Lower lobe of right lung (tissue), 2 donors: ENCODE data around the gene NYAP2. TPM values are rescaled to one million over a fixed set of nuclear protein-coding genes. Genes with fewer than 3 reads are reported as not detected.

Experiments
- ATAC-seq, 2 donors: fragments of 200-7000 bp; cut with Tn5 transposase; one replicate each; pipeline ENCODE4 v1.9.1; 2020 to 2022; ENCODE audit warnings: mild to moderate bottlenecking in 2 of 2, moderate library complexity in 2 of 2
- DNase-seq: peaks from one replicate; pipeline ENCODE4 v3.0.0-alpha.2; 2020
- H3K27ac ChIP-seq: fragments of 200-600 bp; one replicate; pipeline ENCODE4 v1.8.0; 2022
- H3K27me3 ChIP-seq: fragments of 200-600 bp; one replicate; pipeline ENCODE4 v1.8.0; 2022; ENCODE audit warnings: low read depth
- H3K36me3 ChIP-seq: fragments of 200-600 bp; one replicate; pipeline ENCODE4 v1.8.0; 2022; ENCODE audit warnings: mild to moderate bottlenecking
- H3K4me1 ChIP-seq: fragments of 200-600 bp; one replicate; pipeline ENCODE4 v1.8.0; 2022
- H3K4me3 ChIP-seq: fragments of 200-600 bp; one replicate; pipeline ENCODE4 v1.8.0; 2022; ENCODE audit warnings: mild to moderate bottlenecking
- H3K9me3 ChIP-seq: fragments of 200-600 bp; one replicate; pipeline ENCODE4 v1.8.0; 2022
- intact Hi-C: fragments of 100-400 bp; cut with DNase I; formaldehyde crosslinking; loops from one replicate; pipeline ENCODE4 v1.11.0; 2022
- total RNA-seq: library from RNA; stranded (reverse); fragmentation: NEBNext Ultra II Directional; extraction: Animal tissue kit (Norgen Biotek cat#: 25700); gene quantifications from one replicate; pipeline ENCODE4 v1.2.1, GENCODE V29; 2021
- TF ChIP-seq, protein P1 (sequence below): fragments of 200-600 bp; IDR thresholded peaks from one replicate; pipeline ENCODE4 v1.8.0; 2022; ENCODE audit warnings: antibody characterized with exemption, mild to moderate bottlenecking
- donor health status: DM: no; HTN: yes; CAD: no; lungs with severe emphysema.

The NYAP2 gene
- total RNA-seq, 1 donor from 2014 or later: 1.1 TPM

DNA sequence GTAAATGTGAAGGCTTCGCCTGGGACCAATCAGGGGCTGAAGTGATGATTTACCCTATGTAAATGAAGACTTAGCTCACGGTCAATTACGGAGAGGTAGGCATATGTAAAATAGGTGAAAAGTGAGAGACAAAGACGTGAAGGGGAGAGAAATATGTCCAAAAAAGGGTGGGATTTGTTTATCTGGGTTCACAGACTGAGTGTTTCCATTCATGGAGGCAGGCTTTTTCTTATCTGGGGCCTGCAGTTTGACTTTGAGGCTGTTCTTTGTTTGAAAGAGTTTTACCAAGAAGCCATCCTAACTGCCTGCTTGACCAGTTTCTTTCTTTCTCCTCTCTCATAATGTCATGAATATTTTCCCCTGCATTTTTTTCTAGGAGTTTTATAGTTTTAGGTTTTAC is 202.7 kb downstream of the NYAP2 start:
- Histone ChIP-seq H3K27me3 (no peaks in the 10 kb centered on the region), H3K4me3 (no peak overlapping the region), H3K9me3 (no peaks in the 10 kb centered on the region), H3K27ac (no peak overlapping the region), H3K36me3 (no peaks in the 10 kb centered on the region), H3K4me1 (no peaks in the 10 kb centered on the region)
- TF ChIP-seq, protein P1, sequence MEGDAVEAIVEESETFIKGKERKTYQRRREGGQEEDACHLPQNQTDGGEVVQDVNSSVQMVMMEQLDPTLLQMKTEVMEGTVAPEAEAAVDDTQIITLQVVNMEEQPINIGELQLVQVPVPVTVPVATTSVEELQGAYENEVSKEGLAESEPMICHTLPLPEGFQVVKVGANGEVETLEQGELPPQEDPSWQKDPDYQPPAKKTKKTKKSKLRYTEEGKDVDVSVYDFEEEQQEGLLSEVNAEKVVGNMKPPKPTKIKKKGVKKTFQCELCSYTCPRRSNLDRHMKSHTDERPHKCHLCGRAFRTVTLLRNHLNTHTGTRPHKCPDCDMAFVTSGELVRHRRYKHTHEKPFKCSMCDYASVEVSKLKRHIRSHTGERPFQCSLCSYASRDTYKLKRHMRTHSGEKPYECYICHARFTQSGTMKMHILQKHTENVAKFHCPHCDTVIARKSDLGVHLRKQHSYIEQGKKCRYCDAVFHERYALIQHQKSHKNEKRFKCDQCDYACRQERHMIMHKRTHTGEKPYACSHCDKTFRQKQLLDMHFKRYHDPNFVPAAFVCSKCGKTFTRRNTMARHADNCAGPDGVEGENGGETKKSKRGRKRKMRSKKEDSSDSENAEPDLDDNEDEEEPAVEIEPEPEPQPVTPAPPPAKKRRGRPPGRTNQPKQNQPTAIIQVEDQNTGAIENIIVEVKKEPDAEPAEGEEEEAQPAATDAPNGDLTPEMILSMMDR: no peak
- intact Hi-C loops: no loop called here
- DNase-seq (no peak), ATAC-seq (no peak)

DNA sequence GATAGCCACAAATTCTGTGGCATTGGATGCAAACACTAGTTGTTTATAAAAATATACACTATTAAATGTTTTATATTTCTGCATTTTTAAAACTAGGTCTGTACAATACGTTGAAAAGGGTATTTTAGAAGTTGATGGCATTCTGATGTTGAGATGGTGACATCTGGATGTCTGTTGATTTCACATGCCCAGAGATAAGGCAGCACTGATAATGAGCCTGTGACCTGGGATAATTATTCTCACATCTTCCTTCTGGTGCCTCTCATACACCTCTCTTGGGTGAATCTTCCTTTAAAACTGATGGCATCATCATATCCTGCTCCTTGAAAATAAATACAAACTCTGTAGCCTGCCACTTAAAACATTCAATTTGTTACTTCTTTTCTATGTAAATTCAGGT is 208.6 kb downstream of the NYAP2 start:
- ATAC-seq (no peak), DNase-seq (no peak)
- intact Hi-C loops: no loop called here
- Histone ChIP-seq H3K9me3 (no peaks in the 10 kb centered on the region), H3K4me3 (no peak overlapping the region), H3K27me3 (no peaks in the 10 kb centered on the region), H3K27ac (no peak overlapping the region), H3K36me3 (no peaks in the 10 kb centered on the region), H3K4me1 (no peaks in the 10 kb centered on the region)
- TF ChIP-seq, protein P1: no peak

- DNase-seq: no peak
- ATAC-seq: no peak
Observed at GRCh38 chr2:225612636-225613035, 213.1 kb downstream of the NYAP2 start.

DNA sequence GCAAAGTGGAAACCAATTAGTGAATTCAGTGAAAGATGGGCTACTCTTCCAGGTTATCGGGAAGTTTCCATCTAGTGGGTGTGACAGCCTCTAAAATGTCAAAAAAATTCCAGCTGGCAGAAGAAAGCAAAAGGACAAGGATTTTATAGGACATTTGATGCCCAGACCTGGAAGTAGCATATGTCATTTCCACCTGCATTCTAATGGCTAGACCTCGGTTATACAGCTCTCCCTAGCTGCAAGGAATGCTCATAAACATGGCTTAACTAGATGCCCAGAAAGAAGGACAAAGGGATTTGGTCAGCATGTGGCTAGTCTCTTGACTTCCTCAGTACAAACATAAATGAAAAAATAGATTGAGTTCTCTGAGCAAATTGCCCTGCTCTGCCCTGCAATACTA is 215.4 kb downstream of the NYAP2 start:
- intact Hi-C loops: no loop called here
- Histone ChIP-seq H3K9me3 (no peaks in the 10 kb centered on the region), H3K27ac (no peak overlapping the region), H3K36me3 (no peaks in the 10 kb centered on the region), H3K4me3 (no peak overlapping the region), H3K27me3 (no peaks in the 10 kb centered on the region), H3K4me1 (no peaks in the 10 kb centered on the region)
- no peak for DNase-seq
- TF ChIP-seq, protein P1: no peak
- ATAC-seq: no peak

More at GRCh38 chr2:225612636-225613035, 213.1 kb downstream of the NYAP2 start:
- intact Hi-C loops: no loop called here
- Histone ChIP-seq H3K36me3 (no peaks in the 10 kb centered on the region), H3K9me3 (no peaks in the 10 kb centered on the region), H3K4me1 (no peaks in the 10 kb centered on the region), H3K4me3 (no peak overlapping the region), H3K27ac (no peak overlapping the region), H3K27me3 (no peaks in the 10 kb centered on the region)
- TF ChIP-seq, protein P1: no peak

DNA sequence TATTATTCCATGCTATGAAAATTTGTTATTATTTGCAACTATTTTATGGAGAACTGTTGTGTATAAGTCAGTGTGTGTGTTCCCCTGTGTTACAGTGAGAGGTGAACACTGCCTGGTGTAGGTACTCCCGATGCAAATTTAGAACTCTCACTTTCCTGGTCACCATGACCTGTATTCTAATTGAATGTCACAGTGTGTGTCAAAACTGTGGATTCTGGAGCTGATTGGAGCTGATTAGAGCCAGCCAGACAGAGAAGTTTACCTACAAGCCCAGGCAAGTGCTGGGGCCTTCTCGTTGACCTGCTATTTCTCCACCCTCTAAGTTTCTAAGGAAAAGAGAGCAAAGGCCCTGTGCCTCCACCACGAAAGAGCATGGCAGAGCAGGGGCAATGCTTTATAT is 216.0 kb downstream of the NYAP2 start:
- Histone ChIP-seq H3K9me3 (no peaks in the 10 kb centered on the region), H3K27me3 (no peaks in the 10 kb centered on the region), H3K36me3 (no peaks in the 10 kb centered on the region), H3K4me1 (no peaks in the 10 kb centered on the region), H3K27ac (no peak overlapping the region), H3K4me3 (no peak overlapping the region)
- intact Hi-C loops: no loop called here
- DNase-seq (no peak), ATAC-seq (no peak)
- TF ChIP-seq, protein P1: no peak

DNA sequence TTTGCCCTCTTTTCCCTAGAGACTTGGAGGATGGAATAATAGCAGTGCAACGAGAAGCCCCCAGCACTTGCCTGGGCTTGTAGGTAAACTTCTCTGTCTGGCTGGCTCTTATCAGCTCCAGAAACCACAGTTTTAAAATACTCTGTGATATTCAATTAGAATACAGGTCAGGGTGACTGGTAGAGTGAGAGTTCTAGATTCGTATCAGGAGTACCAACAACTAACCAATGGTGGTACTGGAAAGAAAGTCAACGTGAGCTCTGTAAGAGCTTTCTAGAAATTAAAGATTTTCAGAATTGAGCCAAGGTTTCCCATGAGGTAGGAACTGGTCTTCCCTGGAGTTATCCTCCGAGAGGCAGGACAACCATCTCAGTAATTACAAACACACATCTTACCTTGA is 216.9 kb downstream of the NYAP2 start:
- Histone ChIP-seq H3K27me3 (no peaks in the 10 kb centered on the region), H3K36me3 (no peaks in the 10 kb centered on the region), H3K4me3 (no peak overlapping the region), H3K27ac (no peak overlapping the region), H3K4me1 (no peaks in the 10 kb centered on the region), H3K9me3 (no peaks in the 10 kb centered on the region)
- no peak for ATAC-seq
- intact Hi-C loops: no loop called here
- DNase-seq: no peak
- TF ChIP-seq, protein P1: no peak
